ENCODE measurements around the gene ECSCR. TPM values are rescaled to one million over a fixed set of nuclear protein-coding genes. Genes with fewer than 3 reads are reported as not detected.
"Not testable (repeated sequence)": the region's sequence is repeated elsewhere in the genome, so short reads cannot be mapped to it uniquely, and the experiment has no call there.

The ECSCR gene
- not detected in 2 replicates for polyA plus RNA-seq
- not detected in 2 replicates for polyA minus RNA-seq

DNA sequence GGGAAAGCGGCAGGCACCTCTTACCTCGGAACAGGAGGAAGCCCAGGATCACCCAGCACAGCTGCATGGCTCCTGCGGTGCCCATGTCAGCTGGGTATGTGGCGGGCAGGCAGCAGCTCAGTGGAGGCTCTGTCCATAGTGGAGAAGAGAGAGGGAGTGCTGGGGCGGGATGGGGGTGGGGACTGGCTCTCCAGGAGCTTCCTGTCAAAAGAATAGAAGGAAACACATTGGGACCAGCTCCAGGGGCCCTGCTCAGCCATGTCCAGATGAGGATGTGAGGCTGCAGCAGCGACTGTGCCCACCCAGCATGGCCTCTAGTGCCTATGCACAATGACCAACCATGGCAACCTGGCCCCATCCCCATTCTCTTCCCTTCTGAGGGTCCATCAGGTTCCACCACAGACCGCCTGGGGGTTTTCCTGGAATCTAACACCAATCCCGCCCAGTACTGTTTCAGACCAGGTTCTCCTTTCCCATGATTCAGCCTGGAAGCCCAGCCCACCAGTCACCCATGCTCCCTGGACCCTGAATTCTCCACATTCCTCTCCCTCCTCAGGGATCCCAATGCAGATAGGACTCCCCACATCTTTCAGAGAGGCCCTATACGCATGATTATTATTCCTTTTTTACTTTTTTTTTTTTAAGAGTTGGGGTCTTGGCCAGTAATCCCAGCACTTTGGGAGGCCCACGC is at the start of gene ECSCR:
Gene ECSCR (minus strand): TSS at position 158 of the 691 bp plus-strand sequence. CDS start 73 bp downstream, at position 85.
- Histone ChIP-seq H3K9ac (ENCODE audit: low read length) (no peak within 1 kb of the TSS), H3K27me3 (ENCODE audit: insufficient read depth, low read depth, low read length) (no peaks in the 10 kb centered on the region), H3K9me2 (ENCODE audit: insufficient read depth, low read length) (no peaks in the 10 kb centered on the region), H3F3A (ENCODE audit: insufficient read depth, low read length, poor library complexity, severe bottlenecking) (no peaks in the 10 kb centered on the region), H3K27ac (ENCODE audit: low read length) (no peak within 1 kb of the TSS), H3K4me3 (ENCODE audit: low read length) (no peak within 1 kb of the TSS), H3K36me3 (ENCODE audit: insufficient read depth, low read length) (no peaks in the 10 kb centered on the region), H2AFZ (ENCODE audit: low read depth, low read length) (no peak within 1 kb of the TSS), H4K20me1 (ENCODE audit: insufficient read depth) (no peaks in the 10 kb centered on the region), H3K9me3 (ENCODE audit: low read length) (no peaks in the 10 kb centered on the region), H3K4me2 (ENCODE audit: low read length) (no peak within 1 kb of the TSS), H3K79me2 (replicated peaks; ENCODE audit: insufficient read depth, low read length) (no peaks in the 10 kb centered on the region)
- TF ChIP-seq, protein P1, sequence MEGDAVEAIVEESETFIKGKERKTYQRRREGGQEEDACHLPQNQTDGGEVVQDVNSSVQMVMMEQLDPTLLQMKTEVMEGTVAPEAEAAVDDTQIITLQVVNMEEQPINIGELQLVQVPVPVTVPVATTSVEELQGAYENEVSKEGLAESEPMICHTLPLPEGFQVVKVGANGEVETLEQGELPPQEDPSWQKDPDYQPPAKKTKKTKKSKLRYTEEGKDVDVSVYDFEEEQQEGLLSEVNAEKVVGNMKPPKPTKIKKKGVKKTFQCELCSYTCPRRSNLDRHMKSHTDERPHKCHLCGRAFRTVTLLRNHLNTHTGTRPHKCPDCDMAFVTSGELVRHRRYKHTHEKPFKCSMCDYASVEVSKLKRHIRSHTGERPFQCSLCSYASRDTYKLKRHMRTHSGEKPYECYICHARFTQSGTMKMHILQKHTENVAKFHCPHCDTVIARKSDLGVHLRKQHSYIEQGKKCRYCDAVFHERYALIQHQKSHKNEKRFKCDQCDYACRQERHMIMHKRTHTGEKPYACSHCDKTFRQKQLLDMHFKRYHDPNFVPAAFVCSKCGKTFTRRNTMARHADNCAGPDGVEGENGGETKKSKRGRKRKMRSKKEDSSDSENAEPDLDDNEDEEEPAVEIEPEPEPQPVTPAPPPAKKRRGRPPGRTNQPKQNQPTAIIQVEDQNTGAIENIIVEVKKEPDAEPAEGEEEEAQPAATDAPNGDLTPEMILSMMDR (IDR thresholded peaks at IDR 0.05; ENCODE audit: poor library complexity, severe bottlenecking), result no peak
- TF ChIP-seq EP300 (conservative IDR thresholded peaks at IDR 0.05; ENCODE audit: poor library complexity, severe bottlenecking) (no peak), TAF1 (IDR thresholded peaks at IDR 0.05; ENCODE audit: low read depth) (no peak), POLR2AphosphoS5 (IDR thresholded peaks at IDR 0.05) (no peak), RAD21 (conservative IDR thresholded peaks at IDR 0.05) (no peak), SMC3 (conservative IDR thresholded peaks at IDR 0.05; ENCODE audit: poor library complexity) (no peak), EZH2 (IDR thresholded peaks at IDR 0.05; ENCODE audit: borderline replicate concordance, insufficient read depth, low read length, poor library complexity, severe bottlenecking) (no peak), MXI1 (conservative IDR thresholded peaks at IDR 0.05; ENCODE audit: poor library complexity, severe bottlenecking) (no peak)
- TF ChIP-seq, protein P2, sequence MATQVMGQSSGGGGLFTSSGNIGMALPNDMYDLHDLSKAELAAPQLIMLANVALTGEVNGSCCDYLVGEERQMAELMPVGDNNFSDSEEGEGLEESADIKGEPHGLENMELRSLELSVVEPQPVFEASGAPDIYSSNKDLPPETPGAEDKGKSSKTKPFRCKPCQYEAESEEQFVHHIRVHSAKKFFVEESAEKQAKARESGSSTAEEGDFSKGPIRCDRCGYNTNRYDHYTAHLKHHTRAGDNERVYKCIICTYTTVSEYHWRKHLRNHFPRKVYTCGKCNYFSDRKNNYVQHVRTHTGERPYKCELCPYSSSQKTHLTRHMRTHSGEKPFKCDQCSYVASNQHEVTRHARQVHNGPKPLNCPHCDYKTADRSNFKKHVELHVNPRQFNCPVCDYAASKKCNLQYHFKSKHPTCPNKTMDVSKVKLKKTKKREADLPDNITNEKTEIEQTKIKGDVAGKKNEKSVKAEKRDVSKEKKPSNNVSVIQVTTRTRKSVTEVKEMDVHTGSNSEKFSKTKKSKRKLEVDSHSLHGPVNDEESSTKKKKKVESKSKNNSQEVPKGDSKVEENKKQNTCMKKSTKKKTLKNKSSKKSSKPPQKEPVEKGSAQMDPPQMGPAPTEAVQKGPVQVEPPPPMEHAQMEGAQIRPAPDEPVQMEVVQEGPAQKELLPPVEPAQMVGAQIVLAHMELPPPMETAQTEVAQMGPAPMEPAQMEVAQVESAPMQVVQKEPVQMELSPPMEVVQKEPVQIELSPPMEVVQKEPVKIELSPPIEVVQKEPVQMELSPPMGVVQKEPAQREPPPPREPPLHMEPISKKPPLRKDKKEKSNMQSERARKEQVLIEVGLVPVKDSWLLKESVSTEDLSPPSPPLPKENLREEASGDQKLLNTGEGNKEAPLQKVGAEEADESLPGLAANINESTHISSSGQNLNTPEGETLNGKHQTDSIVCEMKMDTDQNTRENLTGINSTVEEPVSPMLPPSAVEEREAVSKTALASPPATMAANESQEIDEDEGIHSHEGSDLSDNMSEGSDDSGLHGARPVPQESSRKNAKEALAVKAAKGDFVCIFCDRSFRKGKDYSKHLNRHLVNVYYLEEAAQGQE (IDR thresholded peaks at IDR 0.05; ENCODE audit: borderline replicate concordance), result no peak

GRCh38 chr5:139504722-139505121 is 42.2 kb upstream of the ECSCR start:
- H3K9ac ChIP-seq (ENCODE audit: low read length); H3K27ac ChIP-seq (ENCODE audit: low read length); H2AFZ ChIP-seq (ENCODE audit: low read depth, low read length); H3K9me3 ChIP-seq (ENCODE audit: low read length); H3K4me2 ChIP-seq (ENCODE audit: low read length); H3F3A ChIP-seq (ENCODE audit: insufficient read depth, low read length, poor library complexity, severe bottlenecking); H4K20me1 ChIP-seq (ENCODE audit: insufficient read depth); H3K27me3 ChIP-seq (ENCODE audit: insufficient read depth, low read depth, low read length); H3K36me3 ChIP-seq (ENCODE audit: insufficient read depth, low read length); H3K79me2 ChIP-seq (replicated peaks; ENCODE audit: insufficient read depth, low read length); H3K4me3 ChIP-seq (ENCODE audit: low read length); H3K9me2 ChIP-seq (ENCODE audit: insufficient read depth, low read length): not testable (repeated sequence)

DNA sequence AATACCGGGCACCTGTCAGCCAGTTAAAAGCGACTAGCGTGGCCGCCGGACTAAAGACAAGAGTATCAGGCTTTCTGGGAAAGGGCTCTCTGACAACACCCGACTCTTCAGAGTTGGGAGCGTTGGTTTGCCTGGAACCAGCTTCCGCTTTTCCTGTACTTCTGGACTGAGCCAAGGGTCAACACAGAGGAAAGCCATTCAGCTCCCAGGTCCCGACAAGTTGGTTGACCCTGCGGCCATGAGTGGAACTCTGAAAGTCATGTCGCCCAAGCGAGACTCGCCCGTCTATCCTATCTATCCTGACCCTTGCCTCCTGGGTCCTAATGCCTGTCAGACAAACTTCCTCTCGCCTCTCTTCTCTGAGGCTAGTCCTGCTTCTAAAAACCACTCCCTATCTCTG is 41.3 kb upstream of the ECSCR start:
- not testable (repeated sequence) for H3K9ac ChIP-seq (ENCODE audit: low read length); H3K36me3 ChIP-seq (ENCODE audit: insufficient read depth, low read length); H3K4me2 ChIP-seq (ENCODE audit: low read length); H3K9me2 ChIP-seq (ENCODE audit: insufficient read depth, low read length); H4K20me1 ChIP-seq (ENCODE audit: insufficient read depth); H3K27me3 ChIP-seq (ENCODE audit: insufficient read depth, low read depth, low read length); H3K27ac ChIP-seq (ENCODE audit: low read length); H3K79me2 ChIP-seq (replicated peaks; ENCODE audit: insufficient read depth, low read length); H3K4me3 ChIP-seq (ENCODE audit: low read length); H2AFZ ChIP-seq (ENCODE audit: low read depth, low read length); H3K9me3 ChIP-seq (ENCODE audit: low read length); H3F3A ChIP-seq (ENCODE audit: insufficient read depth, low read length, poor library complexity, severe bottlenecking)

- H4K20me1 ChIP-seq (ENCODE audit: insufficient read depth); H3K9me3 ChIP-seq (ENCODE audit: low read length); H3K4me2 ChIP-seq (ENCODE audit: low read length); H3K27ac ChIP-seq (ENCODE audit: low read length); H3K9me2 ChIP-seq (ENCODE audit: insufficient read depth, low read length); H3K9ac ChIP-seq (ENCODE audit: low read length); H3F3A ChIP-seq (ENCODE audit: insufficient read depth, low read length, poor library complexity, severe bottlenecking); H3K36me3 ChIP-seq (ENCODE audit: insufficient read depth, low read length); H3K4me3 ChIP-seq (ENCODE audit: low read length); H3K27me3 ChIP-seq (ENCODE audit: insufficient read depth, low read depth, low read length); H2AFZ ChIP-seq (ENCODE audit: low read depth, low read length); H3K79me2 ChIP-seq (replicated peaks; ENCODE audit: insufficient read depth, low read length): not testable (repeated sequence)
These were observed 40.7 kb upstream of the ECSCR start for GRCh38 chr5:139503036-139503817.

Data from neural cell (in vitro differentiated cells).